Endothelial cell of hepatic sinusoid (primary cell): ENCODE measurements around the gene DLG2.

Experiments
- in situ Hi-C: cut with HindIII; loops from 2 replicates; pipeline ENCODE4 v1.10.0; 2017; ENCODE audit warnings: low sequenced_read_pairs

Gene DLG2

GRCh38 chr11:83922953-83923352 lies 1704.2 kb downstream of the DLG2 start:
- in situ Hi-C loops, result no loop called here

DNA sequence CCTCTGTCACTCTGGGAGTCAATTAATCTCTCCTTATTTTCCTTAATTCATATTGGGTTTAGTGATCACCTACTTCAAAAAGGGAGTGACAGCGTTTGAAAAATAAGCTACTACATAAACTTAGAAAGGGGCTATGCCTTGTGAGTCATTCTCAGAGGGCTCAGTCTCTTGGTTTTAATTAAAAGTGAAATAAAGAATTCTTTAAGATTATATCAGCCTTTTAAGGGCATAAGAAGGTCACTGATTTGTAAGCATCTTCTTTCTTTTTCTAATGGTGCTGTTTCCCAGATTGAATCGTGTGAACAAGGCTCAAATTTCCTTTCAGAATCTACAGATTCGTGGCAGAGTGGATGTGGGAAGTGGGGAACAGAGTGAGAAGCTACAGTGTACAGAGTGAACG lies 1704.8 kb downstream of the DLG2 start:
- in situ Hi-C loops, result no loop called here

- in situ Hi-C loops, result no loop called here
Measured at GRCh38 chr11:83921447-83922192, 1705.5 kb downstream of the DLG2 start.

DNA sequence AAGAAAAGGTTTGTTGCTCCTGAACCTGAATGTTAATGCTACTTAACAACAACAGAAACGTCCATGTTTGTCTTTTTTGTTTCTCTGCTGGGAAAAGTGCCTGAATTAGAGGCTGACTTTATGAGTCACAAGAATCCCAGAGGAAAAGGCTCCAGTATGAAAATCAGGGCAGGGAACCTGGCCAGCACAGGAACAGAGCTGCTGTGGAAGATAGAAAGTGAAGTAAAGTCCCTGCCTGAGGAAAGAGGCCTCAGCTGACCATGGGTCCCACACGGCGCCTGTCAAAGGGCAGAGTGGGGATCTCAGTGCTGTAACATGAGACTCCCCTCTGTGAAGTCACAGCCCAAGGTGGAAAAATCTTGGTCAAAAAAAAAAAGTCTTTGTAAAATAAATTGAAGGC lies 1708.7 kb downstream of the DLG2 start:
- in situ Hi-C loops, result no loop called here

DNA sequence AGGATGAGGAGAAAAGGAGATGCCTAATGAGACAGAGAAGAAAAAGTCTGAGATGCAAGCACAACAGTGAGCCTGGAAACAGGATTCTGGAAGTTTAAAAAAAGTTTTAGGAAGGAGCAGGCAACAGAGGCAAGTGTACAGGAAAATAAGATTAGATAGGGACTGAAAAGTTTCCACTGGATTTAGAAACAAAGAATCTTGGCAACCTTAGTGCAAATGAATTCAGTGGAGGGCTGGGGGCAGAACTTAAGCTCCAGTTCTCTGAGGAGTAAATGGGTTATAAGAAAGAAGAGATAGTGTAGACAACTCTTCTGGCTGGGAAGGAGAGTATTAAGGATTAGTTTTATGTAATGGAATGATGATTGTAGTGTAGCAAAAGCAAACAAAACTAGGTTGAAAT lies 1712.1 kb downstream of the DLG2 start:
- in situ Hi-C loops, result no loop called here

DNA sequence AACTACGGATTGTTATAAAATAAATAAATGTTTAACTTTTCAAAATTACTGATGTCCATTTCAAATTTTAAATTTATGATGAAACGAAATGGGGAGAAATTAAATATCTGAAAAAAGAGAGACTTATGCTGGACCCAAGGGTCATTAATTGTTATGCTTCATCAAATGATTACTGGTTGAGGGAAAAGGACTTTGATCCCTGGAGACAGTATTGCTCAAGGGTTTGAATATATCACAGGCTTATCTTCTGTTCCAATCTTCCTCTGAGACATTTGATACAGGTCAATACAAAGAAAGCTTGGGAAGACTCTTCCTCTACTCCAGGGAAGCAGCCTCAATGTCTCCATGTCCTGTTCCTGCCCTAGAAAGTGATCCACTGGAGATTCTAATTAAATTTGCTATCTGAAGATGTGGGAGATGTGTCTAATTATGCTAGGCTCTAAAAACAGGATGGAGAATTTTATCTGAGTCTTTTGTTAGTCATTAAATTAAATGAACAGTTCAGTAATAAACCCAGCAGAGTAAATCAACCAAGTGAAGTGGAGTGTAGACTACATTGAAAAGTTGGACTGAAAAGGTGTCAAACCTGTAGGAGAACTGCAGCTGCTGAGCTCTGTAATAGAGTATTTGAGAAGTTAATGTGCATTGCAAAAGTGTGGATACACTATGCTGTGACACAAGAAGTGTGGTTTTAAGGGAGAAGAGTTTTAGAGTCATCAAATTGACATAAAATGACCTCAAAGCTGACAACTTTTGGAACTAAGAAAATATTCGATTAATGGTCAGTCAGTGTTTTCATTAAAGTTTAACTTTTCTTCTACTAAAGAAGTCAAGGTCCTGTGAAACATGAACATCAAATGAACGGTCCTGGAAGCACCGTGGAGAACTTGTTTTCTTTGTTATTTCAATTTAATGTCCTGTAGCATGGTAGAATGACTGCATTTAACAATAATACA lies 1717.3 kb downstream of the DLG2 start:
- in situ Hi-C loops, result no loop called here

DNA sequence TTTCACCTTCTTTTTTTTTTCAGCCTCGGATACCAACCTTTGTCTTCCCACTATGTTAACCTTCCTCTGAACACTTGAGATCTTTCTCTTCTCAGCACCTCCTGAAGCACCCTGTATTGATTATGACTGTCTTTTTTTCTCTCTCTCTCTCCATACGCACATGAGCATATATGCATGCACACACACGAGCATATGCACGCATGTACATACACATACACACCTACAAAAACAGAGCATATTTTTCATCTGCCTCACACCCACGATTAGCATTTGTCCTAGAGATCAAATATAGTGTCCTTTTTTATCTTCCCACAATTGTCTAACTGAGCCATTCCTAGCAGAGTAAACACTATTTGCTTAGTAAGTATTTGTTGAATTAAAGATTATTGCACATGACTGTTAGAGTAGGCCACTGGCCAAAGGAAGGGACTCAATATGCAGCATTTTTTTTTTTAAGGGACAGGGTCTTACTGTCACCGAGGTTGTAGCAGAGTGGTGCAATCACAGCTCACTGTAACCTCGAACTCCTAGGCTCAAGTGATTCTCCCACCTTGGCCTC lies 1718.8 kb downstream of the DLG2 start:
- in situ Hi-C loops, result no loop called here

GRCh38 chr11:83895516-83895915 lies 1731.6 kb downstream of the DLG2 start:
- in situ Hi-C loops, result no loop called here

GRCh38 chr11:83881428-83881827 lies 1745.7 kb downstream of the DLG2 start:
- in situ Hi-C loops, result no loop called here

- in situ Hi-C loops, result no loop called here
Measured at GRCh38 chr11:83871054-83871453, 1756.1 kb downstream of the DLG2 start.

DNA sequence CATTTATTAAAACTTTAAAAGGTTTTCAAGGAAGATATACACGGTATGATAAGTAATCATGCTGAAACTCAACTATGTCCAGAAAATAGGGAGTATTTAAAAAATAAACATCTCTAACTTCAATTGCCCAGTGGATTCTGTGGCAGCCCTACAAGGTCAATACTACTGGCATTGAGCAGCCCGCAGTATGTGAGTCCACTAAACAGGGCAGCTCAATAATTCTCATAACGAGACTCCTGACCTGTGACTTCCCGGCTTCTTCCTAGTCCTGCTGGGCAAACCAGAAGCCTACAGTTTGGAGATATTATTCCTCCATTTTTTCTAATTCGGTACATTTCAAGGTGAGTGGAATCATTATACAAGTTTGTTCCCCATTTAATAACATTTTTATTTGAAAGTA lies 1760.5 kb downstream of the DLG2 start:
- in situ Hi-C loops, result no loop called here

DNA sequence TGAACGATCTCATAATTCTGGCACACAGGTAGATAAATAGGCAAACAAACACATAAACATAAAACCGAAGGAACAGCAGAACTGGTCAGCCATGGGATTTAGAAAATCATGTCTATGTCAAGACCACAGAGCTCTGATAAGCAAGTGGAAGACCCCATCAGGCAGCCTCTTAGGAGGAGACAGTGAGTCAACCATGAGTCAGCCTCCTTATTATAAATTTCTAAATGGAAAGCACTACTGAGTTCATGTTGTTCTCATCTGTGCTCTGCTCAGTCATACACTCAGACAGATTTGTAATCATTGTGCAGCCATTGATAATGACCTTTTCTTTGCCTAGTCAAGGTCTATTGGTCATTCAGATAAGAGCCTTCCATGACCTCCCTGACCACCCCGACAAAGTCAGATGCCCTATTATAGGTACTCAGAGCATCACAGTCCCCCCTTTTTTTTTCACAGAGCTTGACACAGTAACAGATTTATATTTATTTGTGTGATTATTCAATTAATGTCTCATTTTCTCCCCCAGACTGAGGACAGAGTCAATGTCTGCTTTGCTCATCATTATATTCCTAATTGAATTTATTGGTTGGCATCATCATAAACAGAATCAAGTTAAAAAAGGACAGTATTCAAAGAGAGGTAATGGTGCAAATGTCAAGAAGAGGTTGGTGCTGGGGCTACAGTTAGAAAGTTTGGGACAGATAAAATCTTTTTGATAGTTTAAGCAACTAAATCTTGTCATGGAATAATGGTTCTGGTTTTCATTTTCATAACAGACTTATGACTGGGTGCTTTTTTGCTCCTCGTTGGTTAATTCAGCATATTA lies 1761.3 kb downstream of the DLG2 start:
- in situ Hi-C loops, result no loop called here

GRCh38 chr11:83864412-83865057 lies 1762.6 kb downstream of the DLG2 start:
- in situ Hi-C loops, result no loop called here

GRCh38 chr11:83863272-83863671 lies 1763.9 kb downstream of the DLG2 start:
- in situ Hi-C loops, result no loop called here

DNA sequence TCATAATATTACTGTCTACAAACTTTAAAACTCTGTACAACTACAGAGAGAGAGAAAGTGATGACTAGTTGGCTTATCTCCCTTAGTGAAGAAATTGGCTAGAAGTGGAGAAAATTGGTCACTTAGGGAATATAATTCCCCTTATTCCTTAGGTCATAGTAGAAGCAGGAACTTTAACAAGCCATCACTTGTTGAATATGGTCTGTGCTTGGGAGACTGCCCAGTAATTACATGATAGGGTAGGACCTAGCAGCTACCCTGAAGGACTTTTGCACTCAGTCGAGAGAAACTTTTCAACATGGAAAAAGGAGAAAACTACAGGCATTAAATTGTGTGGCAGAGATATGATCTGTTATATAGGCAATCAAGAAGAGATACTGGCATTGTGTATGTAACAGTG lies 1764.5 kb downstream of the DLG2 start:
- in situ Hi-C loops, result no loop called here

DNA sequence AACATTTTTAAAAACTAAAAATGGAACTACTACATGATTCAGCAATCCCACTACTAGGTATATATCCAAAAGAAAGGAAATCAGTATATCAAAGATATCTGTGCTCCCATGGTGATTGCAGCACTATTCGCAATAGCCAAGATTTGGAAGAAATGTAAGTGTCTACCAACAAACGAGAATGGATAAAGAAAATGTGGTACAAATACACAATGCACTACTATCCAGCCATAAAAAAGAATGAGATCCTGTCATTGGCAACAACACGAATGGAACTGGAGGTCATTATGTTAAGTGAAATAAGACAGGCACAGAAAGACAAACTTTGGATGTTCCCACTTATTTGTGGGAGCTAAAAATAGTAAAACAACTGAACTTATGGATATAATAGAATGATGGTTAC lies 1765.1 kb downstream of the DLG2 start:
- in situ Hi-C loops, result no loop called here

DNA sequence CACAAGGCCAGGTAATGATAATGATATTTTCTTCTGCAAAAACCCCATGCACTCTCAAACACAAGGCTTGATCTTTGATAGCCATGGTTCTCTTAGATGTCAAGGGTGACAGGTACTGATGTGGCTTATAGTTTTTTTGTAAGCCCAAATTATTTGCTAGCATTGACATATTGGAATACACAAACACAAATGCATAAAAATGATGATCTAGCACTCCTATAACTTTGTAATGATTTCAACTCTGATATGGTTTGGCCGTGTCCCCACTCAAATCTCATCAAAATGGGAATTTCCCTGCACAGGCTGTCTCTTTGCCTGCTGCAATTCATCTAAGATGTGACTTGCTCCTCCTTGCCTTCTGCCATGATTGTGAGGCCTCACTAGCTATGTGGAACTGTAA lies 1768.5 kb downstream of the DLG2 start:
- in situ Hi-C loops, result no loop called here

DNA sequence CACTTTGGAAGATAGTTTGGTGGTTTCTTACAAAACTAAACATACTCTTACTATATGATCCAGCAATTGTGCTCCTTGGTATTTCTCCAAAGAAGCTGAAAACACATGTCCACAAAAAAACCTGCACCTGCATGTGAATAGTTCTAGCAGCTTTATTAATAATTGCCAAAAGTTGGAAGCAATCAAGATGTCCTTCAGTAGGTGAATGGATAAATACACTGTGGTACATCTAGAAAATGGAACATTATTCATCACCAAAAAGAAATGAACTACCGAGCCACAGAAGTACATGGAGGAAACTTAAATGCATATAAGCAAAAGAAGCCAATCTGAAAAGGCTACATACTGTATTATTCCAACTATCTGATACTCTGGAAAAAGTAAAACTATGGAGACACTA lies 1771.9 kb downstream of the DLG2 start:
- in situ Hi-C loops, result no loop called here

DNA sequence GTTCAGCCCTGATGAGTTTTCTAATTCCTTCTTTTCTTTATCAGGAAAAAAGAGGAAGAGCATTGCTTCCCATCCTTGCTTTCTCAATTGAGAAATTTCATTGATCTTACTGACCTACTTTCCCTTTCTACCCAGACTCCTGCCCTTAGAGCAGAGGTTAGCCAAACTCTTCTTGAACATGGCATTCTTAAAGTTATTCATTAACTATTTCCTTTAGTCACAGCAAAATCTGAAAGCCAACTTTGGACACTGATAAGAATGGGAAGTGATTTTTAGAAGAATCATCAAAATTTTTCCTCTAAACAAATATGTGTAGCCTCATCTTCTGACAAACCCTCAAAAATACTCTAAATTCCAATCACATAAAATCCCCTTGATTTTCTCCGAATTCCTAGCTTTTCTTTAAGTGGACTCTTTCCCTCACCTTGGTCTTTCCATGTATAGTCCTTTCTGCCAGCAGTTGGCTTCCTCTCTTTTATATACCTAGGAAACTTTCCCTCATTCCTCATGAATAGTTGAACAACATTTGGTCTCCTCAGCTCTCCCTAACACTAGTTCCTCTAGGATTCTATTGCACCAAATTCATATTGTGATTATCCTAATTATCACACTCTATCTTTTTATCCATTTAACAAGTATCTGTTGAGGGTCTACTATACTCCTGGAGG lies 1774.2 kb downstream of the DLG2 start:
- in situ Hi-C loops, result no loop called here

DNA sequence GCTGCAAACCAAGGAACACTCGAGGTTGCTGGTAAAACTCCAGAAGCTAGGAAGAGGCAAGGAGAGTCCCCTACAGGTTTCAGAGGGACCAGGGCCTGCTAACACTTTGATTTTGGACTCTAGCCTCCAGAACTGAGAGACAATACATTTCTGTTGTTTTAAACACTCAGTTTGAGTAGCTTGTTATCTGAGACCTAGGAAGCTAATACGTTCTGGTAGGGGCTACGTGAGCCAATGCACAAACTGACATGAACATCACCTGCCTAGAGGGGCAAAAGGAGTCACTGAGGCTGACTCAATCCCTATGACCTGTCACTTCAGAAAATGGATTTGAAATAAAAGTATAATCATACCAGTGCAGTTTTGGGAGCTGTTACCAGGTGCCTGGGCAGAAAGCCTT lies 1775.1 kb downstream of the DLG2 start:
- in situ Hi-C loops, result no loop called here
